Subcutaneous adipose tissue (tissue), 4 donors: Measurements from ENCODE around the gene PSME1. TPM values are rescaled to one million over a fixed set of nuclear protein-coding genes. Genes with fewer than 3 reads are reported as not detected.

Source experiments
- CTCF ChIP-seq: fragments of 450-650 bp; IDR thresholded peaks from one replicate; pipeline ENCODE4 v1.5.1; 2016; ENCODE audit warnings: low read depth, mild to moderate bottlenecking, control low read depth, antibody characterized with exemption, moderate library complexity
- total RNA-seq, 4 donors: library from RNA; depleted of rRNA; stranded (reverse); fragments of >200 nt; gene quantifications; one replicate each; pipeline ENCODE4 v1.1.0, GENCODE V29; 2016

PSME1 gene
- total RNA-seq, 4 donors from 2014 or later, result 89.6 to 110 (median 99.7) TPM

DNA sequence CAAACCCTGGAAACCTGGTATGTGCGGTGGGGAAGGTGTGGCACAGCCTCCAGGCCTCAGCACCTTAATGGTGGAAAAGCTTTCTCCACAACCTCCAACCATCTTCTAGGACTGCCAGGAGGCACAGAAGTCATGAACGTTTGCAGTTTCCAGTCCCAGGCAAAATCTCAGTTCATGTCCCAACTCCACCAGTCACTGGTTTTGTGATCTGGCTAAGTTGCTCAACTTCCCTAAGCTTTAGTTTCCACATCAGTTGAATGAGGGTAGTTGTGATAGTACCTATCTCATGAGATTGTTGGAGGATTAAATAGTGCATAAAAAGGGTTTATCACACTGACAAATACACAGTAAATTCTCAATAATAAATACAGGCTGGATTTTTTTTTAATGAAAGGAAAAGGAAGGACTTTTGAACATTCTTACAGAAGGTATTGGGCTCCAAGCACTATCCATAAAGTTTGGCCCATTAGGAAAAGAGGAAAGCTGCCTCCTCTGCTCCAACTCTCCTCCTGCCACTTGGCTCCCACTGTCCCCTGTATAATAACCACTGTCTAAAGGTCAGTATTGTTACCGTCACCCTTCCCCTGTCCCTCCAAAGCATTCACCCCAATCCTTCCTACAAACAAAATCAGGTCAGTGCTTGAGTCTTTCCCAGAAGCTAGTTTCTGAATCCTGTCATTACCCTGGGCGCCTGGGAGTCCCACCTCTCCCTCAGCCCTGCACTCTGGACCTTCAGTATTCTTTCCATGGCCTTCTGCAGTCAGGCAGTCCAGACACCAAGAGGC lies 35.6 kb upstream of the PSME1 start:
- no peak for TF ChIP-seq CTCF

- no peak for TF ChIP-seq CTCF
Observed at GRCh38 chr14:24100982-24101494, 35.0 kb upstream of the PSME1 start.

GRCh38 chr14:24102357-24103048 lies 33.5 kb upstream of the PSME1 start:
- TF ChIP-seq CTCF, result no peak

DNA sequence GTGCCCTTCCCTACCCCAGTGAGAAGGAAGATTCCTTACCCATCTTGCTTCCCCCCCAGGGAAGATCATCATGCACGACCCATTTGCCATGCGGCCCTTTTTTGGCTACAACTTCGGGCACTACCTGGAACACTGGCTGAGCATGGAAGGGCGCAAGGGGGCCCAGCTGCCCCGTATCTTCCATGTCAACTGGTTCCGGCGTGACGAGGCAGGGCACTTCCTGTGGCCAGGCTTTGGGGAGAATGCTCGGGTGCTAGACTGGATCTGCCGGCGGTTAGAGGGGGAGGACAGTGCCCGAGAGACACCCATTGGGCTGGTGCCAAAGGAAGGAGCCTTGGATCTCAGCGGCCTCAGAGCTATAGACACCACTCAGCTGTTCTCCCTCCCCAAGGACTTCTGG lies 32.5 kb upstream of the PSME1 start:
- no peak for TF ChIP-seq CTCF

DNA sequence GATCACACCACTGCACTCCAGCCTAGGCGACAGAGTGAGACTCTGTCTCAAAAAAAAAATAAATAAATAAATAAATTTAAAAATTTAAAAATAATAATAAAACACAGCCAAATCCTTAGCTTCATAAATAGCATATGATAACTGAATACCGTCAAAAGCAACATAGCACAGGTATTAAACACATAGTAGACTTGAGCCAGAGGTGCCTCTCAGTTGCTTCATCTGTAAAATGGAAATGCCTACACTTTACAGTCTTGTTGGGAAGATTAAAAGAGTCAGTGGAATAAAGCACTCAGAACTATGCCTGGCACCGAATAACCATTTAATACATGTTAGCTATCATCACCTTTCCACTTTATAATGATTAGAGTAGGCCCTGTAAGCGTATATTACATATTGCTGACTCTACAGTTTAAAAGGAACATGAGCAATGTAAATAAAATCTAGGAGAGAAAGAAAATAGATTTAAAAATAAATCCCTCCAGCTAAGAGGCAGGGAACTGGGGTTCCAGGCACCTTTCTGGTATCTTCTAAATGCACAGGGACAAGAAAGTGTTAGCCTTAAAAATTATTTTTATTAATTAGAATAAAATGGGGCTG lies 29.2 kb upstream of the PSME1 start:
- no peak for TF ChIP-seq CTCF

GRCh38 chr14:24108336-24108874 lies 27.6 kb upstream of the PSME1 start:
- no peak for TF ChIP-seq CTCF

GRCh38 chr14:24110060-24110459 lies 25.9 kb upstream of the PSME1 start:
- no peak for TF ChIP-seq CTCF
